Activated naive CD4-positive, alpha-beta T cell treated with anti-CD3 and anti-CD28 coated beads for 36 hours (primary cell): ENCODE results near the gene GLRX3. TPM values are rescaled to one million over a fixed set of nuclear protein-coding genes. Genes with fewer than 3 reads are reported as not detected.

Experiments
- CTCF ChIA-PET: fragments of 350-600 bp; sonication (Branson Sonifier 250); formaldehyde crosslinking; loops from one replicate; lab custom pipeline; 2021; ENCODE audit warnings: antibody characterized with exemption; lab: Charles Lee
- DNase-seq: peaks from one replicate; pipeline ENCODE4 v3.0.0-alpha.2; 2020
- H3K27ac Mint-ChIP-seq: one replicate; pipeline ENCODE4 v1.8.0; 2021; ENCODE audit warnings: mild to moderate bottlenecking, mixed read lengths
- H3K27me3 Mint-ChIP-seq: one replicate; pipeline ENCODE4 v1.8.0; 2021; ENCODE audit warnings: low read depth, mixed read lengths
- H3K36me3 Mint-ChIP-seq: one replicate; pipeline ENCODE4 v1.8.0; 2021; ENCODE audit warnings: low read depth, mixed read lengths
- H3K4me1 Mint-ChIP-seq: one replicate; pipeline ENCODE4 v1.8.0; 2021; ENCODE audit warnings: low read depth, mixed read lengths
- H3K4me3 Mint-ChIP-seq: one replicate; pipeline ENCODE4 v1.8.0; 2021; ENCODE audit warnings: mild to moderate bottlenecking, moderate library complexity, mixed read lengths
- H3K9me3 Mint-ChIP-seq: one replicate; pipeline ENCODE4 v1.8.0; 2021; ENCODE audit warnings: mixed read lengths
- intact Hi-C: fragments of 100-400 bp; cut with micrococcal nuclease; formaldehyde crosslinking; loops from one replicate; pipeline ENCODE4 v1.15.1; 2023
- total RNA-seq, 2 experiments: library from RNA; stranded (reverse); gene quantifications; one replicate each; pipeline ENCODE4 v1.2.3, GENCODE V29; 2021

GLRX3 gene
- total RNA-seq, 2 experiments from 2014 or later: 86.2 to 86.5 TPM

GRCh38 chr10:130174328-130174727 lies 38.1 kb downstream of the GLRX3 start:
- no peaks in the 10 kb centered on the region for H3K9me3 Mint-ChIP-seq
- no peak overlapping the region for H3K27ac Mint-ChIP-seq
- peaks cover 28% of the 10 kb centered on the region for H3K4me1 Mint-ChIP-seq
- no peaks in the 10 kb centered on the region for H3K27me3 Mint-ChIP-seq
- DNase-seq: no peak
- intact Hi-C loops: no loop called here
- CTCF ChIA-PET: interaction anchor here (1.1 kb wide), 1 partner anchor 286 kb away, joined by 3 read pairs; no protein-coding TSS in a partner anchor
- H3K4me3 Mint-ChIP-seq: no peak overlapping the region
- peaks cover 27% of the 10 kb centered on the region for H3K36me3 Mint-ChIP-seq

GRCh38 chr10:130175074-130175473 lies 38.9 kb downstream of the GLRX3 start:
- H3K4me3 Mint-ChIP-seq: no peak overlapping the region
- CTCF ChIA-PET: interaction anchor here (1.1 kb wide), 1 partner anchor 286 kb away, joined by 3 read pairs; no protein-coding TSS in a partner anchor
- peak; percentile 20 for DNase-seq
- H3K4me1 Mint-ChIP-seq: peaks cover 24% of the 10 kb centered on the region
- intact Hi-C loops: loop anchor here (5.0 kb wide), 2 partner anchors 288 to 708 kb away; partner anchors contain the start of gene MGMT
- H3K27ac Mint-ChIP-seq: no peak overlapping the region
- H3K27me3 Mint-ChIP-seq: no peaks in the 10 kb centered on the region
- peaks cover 26% of the 10 kb centered on the region for H3K36me3 Mint-ChIP-seq
- no peaks in the 10 kb centered on the region for H3K9me3 Mint-ChIP-seq

- Mint-ChIP-seq H3K4me1 (peaks cover 14% of the 10 kb centered on the region), H3K27me3 (no peaks in the 10 kb centered on the region), H3K27ac (peak overlapping the region; percentile 2), H3K36me3 (peaks cover 23% of the 10 kb centered on the region), H3K4me3 (no peak overlapping the region), H3K9me3 (no peaks in the 10 kb centered on the region)
- intact Hi-C loops: loop anchor here (5.0 kb wide), 2 partner anchors 290 to 710 kb away; partner anchors contain the start of gene MGMT
- DNase-seq: no peak
- CTCF ChIA-PET: interaction anchor here (0.7 kb wide), 1 partner anchor 301 kb away, joined by 3 read pairs; no protein-coding TSS in a partner anchor
Measured at GRCh38 chr10:130177250-130177649, 41.1 kb downstream of the GLRX3 start.

- no peak overlapping the region for H3K27ac Mint-ChIP-seq
- no peaks in the 10 kb centered on the region for H3K9me3 Mint-ChIP-seq
- CTCF ChIA-PET: interaction anchor here (0.5 to 1.6 kb wide), 5 partner anchors 15 to 843 kb away, joined by 3 to 6 read pairs (median 4); no protein-coding TSS in a partner anchor
- intact Hi-C loops: loop anchor here (1.0 to 5.0 kb wide), 6 partner anchors 43 to 1148 kb away; partner anchors contain the start of genes C10orf143, GLRX3 and MGMT
- H3K27me3 Mint-ChIP-seq: no peaks in the 10 kb centered on the region
- peaks cover 22% of the 10 kb centered on the region for H3K36me3 Mint-ChIP-seq
- peaks cover 5% of the 10 kb centered on the region for H3K4me1 Mint-ChIP-seq
- DNase-seq: peak; percentile 70
- H3K4me3 Mint-ChIP-seq: no peak overlapping the region
Measured at GRCh38 chr10:130179640-130180039, 43.4 kb downstream of the GLRX3 start.

GRCh38 chr10:130180416-130180815 lies 44.2 kb downstream of the GLRX3 start:
- Mint-ChIP-seq H3K4me1 (peaks cover 3% of the 10 kb centered on the region), H3K27me3 (no peaks in the 10 kb centered on the region), H3K36me3 (peaks cover 20% of the 10 kb centered on the region), H3K9me3 (no peaks in the 10 kb centered on the region), H3K4me3 (no peak overlapping the region), H3K27ac (no peak overlapping the region)
- no peak for DNase-seq
- CTCF ChIA-PET: interaction anchor here (1.2 kb wide), 1 partner anchor 168 kb away, joined by 5 read pairs; no protein-coding TSS in a partner anchor
- intact Hi-C loops: no loop called here

- intact Hi-C loops: no loop called here
- no peak for DNase-seq
- H3K27me3 Mint-ChIP-seq: no peaks in the 10 kb centered on the region
- CTCF ChIA-PET: no interaction called here
- no peaks in the 10 kb centered on the region for H3K9me3 Mint-ChIP-seq
- peaks cover 16% of the 10 kb centered on the region for H3K36me3 Mint-ChIP-seq
- H3K4me3 Mint-ChIP-seq: no peak overlapping the region
- peaks cover 3% of the 10 kb centered on the region for H3K4me1 Mint-ChIP-seq
- no peak overlapping the region for H3K27ac Mint-ChIP-seq
Measured at GRCh38 chr10:130181858-130182257, 45.7 kb downstream of the GLRX3 start.

GRCh38 chr10:130185591-130185990 lies 49.4 kb downstream of the GLRX3 start:
- CTCF ChIA-PET: no interaction called here
- H3K27ac Mint-ChIP-seq: no peak overlapping the region
- intact Hi-C loops: no loop called here
- H3K4me3 Mint-ChIP-seq: no peak overlapping the region
- DNase-seq: no peak
- peaks cover 2% of the 10 kb centered on the region for H3K4me1 Mint-ChIP-seq
- H3K27me3 Mint-ChIP-seq: no peaks in the 10 kb centered on the region
- H3K9me3 Mint-ChIP-seq: no peaks in the 10 kb centered on the region
- peaks cover 8% of the 10 kb centered on the region for H3K36me3 Mint-ChIP-seq

- H3K36me3 Mint-ChIP-seq: peaks cover 6% of the 10 kb centered on the region
- H3K27me3 Mint-ChIP-seq: peaks cover 6% of the 10 kb centered on the region
- H3K27ac Mint-ChIP-seq: no peak overlapping the region
- H3K4me3 Mint-ChIP-seq: no peak overlapping the region
- H3K4me1 Mint-ChIP-seq: peaks cover 3% of the 10 kb centered on the region
- intact Hi-C loops: no loop called here
- no peaks in the 10 kb centered on the region for H3K9me3 Mint-ChIP-seq
- DNase-seq: no peak
- CTCF ChIA-PET: interaction anchor here (0.7 kb wide), 1 partner anchor 10 kb away, joined by 4 read pairs; no protein-coding TSS in a partner anchor
Measured at GRCh38 chr10:130188195-130189175, 52.3 kb downstream of the GLRX3 start.

- H3K4me3 Mint-ChIP-seq: no peak overlapping the region
- peaks cover 3% of the 10 kb centered on the region for H3K4me1 Mint-ChIP-seq
- no peak for DNase-seq
- no peaks in the 10 kb centered on the region for H3K9me3 Mint-ChIP-seq
- peaks cover 3% of the 10 kb centered on the region for H3K36me3 Mint-ChIP-seq
- H3K27ac Mint-ChIP-seq: no peak overlapping the region
- intact Hi-C loops: loop anchor here (1.0 kb wide), 3 partner anchors 143 to 1686 kb away; no protein-coding TSS in a partner anchor
- CTCF ChIA-PET: no interaction called here
- peaks cover 6% of the 10 kb centered on the region for H3K27me3 Mint-ChIP-seq
Measured at GRCh38 chr10:130189608-130190054, 53.4 kb downstream of the GLRX3 start.

GRCh38 chr10:130190055-130190736 lies 54.0 kb downstream of the GLRX3 start:
- no peak overlapping the region for H3K27ac Mint-ChIP-seq
- no peaks in the 10 kb centered on the region for H3K9me3 Mint-ChIP-seq
- CTCF ChIA-PET: interaction anchor here (1.0 to 1.3 kb wide), 2 partner anchors 10 to 112 kb away, joined by 3 to 5 read pairs; no protein-coding TSS in a partner anchor
- H3K27me3 Mint-ChIP-seq: peaks cover 6% of the 10 kb centered on the region
- intact Hi-C loops: loop anchor here (1.0 kb wide), 3 partner anchors 142 to 1685 kb away; no protein-coding TSS in a partner anchor
- peak; percentile 88 for DNase-seq
- peaks cover 2% of the 10 kb centered on the region for H3K36me3 Mint-ChIP-seq
- peak overlapping the region; percentile 15 for H3K4me3 Mint-ChIP-seq
- H3K4me1 Mint-ChIP-seq: peaks cover 3% of the 10 kb centered on the region

- Mint-ChIP-seq H3K27me3 (peaks cover 6% of the 10 kb centered on the region), H3K27ac (no peak overlapping the region), H3K4me3 (no peak overlapping the region), H3K36me3 (peaks cover 2% of the 10 kb centered on the region), H3K4me1 (peaks cover 3% of the 10 kb centered on the region), H3K9me3 (no peaks in the 10 kb centered on the region)
- CTCF ChIA-PET: interaction anchor here (1.0 to 1.3 kb wide), 2 partner anchors 9 to 111 kb away, joined by 3 to 5 read pairs; no protein-coding TSS in a partner anchor
- intact Hi-C loops: loop anchor here (1.0 kb wide), 3 partner anchors 142 to 1685 kb away; no protein-coding TSS in a partner anchor
- DNase-seq: no peak
Measured at GRCh38 chr10:130190737-130191115, 54.5 kb downstream of the GLRX3 start.
